Gastrocnemius medialis (tissue), 4 donors: ENCODE results near the gene TMEM30A.
A peak's percentile ranks its signal among the peaks of the same experiment; 100 is the strongest.

ENCODE experiments used
- POLR2A ChIP-seq, 2 donors: fragments of 450-650 bp; IDR thresholded peaks; one replicate each; pipeline ENCODE4 v1.6.1; 2017; ENCODE audit warnings: antibody characterized with exemption in 2 of 2, mild to moderate bottlenecking in 2 of 2, moderate library complexity in 2 of 2
- TF ChIP-seq, protein P1 (sequence below), 5 experiments: fragments of 450-650 bp in 3 of 5; fragments of 200-600 bp in 2 of 5; sonication (generic) in 2 of 5; IDR thresholded peaks in 4 of 5; conservative IDR thresholded peaks in 1 of 5; 1 replicate in 4 of 5; 2 replicates in 1 of 5; pipeline ENCODE4 v1.5.1; 2016 to 2019; ENCODE audit warnings: antibody characterized with exemption in 5 of 5, mild to moderate bottlenecking in 3 of 5, moderate library complexity in 3 of 5

GRCh38 chr6:75230484-75231325 lies 53.9 kb downstream of the TMEM30A start:
- TF ChIP-seq, protein P1, sequence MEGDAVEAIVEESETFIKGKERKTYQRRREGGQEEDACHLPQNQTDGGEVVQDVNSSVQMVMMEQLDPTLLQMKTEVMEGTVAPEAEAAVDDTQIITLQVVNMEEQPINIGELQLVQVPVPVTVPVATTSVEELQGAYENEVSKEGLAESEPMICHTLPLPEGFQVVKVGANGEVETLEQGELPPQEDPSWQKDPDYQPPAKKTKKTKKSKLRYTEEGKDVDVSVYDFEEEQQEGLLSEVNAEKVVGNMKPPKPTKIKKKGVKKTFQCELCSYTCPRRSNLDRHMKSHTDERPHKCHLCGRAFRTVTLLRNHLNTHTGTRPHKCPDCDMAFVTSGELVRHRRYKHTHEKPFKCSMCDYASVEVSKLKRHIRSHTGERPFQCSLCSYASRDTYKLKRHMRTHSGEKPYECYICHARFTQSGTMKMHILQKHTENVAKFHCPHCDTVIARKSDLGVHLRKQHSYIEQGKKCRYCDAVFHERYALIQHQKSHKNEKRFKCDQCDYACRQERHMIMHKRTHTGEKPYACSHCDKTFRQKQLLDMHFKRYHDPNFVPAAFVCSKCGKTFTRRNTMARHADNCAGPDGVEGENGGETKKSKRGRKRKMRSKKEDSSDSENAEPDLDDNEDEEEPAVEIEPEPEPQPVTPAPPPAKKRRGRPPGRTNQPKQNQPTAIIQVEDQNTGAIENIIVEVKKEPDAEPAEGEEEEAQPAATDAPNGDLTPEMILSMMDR (IDR thresholded peaks at IDR 0.05 in 4 of 5, conservative IDR thresholded peaks at IDR 0.05 in 1 of 5) = peak in 4 of 5 experiments; percentile 16 to 66 (median 39)
- TF ChIP-seq POLR2A (IDR thresholded peaks at IDR 0.05) = no peak
